Hematopoietic multipotent progenitor cell treated with erythropoietin and hydrocortisone succinate and interleukin-3 and kit ligand, for 15 days (in vitro differentiated cells): ENCODE results near the gene ETFB.
A peak's percentile ranks its signal among the peaks of the same experiment; 100 is the strongest.
"Not testable (repeated sequence)": the region's sequence is repeated elsewhere in the genome, so short reads cannot be mapped to it uniquely, and the experiment has no call there.

Experiments used
- DNase-seq: peaks from one replicate; pipeline ENCODE4 v3.0.0-alpha.2; 2015; ENCODE audit warnings: low spot score

ETFB gene

GRCh38 chr19:51365965-51366388 lies at the start of gene ETFB:
ETFB (minus strand) TSS chr19:51366388; CDS start chr19:51366326, 62 bp downstream.
- DNase-seq, result peak; percentile 34

- DNase-seq, result no peak
Measured at GRCh38 chr19:51415187-51415586, 49.0 kb upstream of the ETFB start.

GRCh38 chr19:51410950-51411748 lies 45.0 kb upstream of the ETFB start:
- no peak for DNase-seq

- peak; percentile 36 for DNase-seq
Measured at GRCh38 chr19:51407511-51408131, 41.4 kb upstream of the ETFB start.

GRCh38 chr19:51402117-51402516 lies 35.9 kb upstream of the ETFB start:
- DNase-seq, result no peak

- DNase-seq, result not testable (repeated sequence)
Measured at GRCh38 chr19:51399936-51400335, 33.7 kb upstream of the ETFB start.

GRCh38 chr19:51399231-51399630 lies 33.0 kb upstream of the ETFB start:
- no peak for DNase-seq

GRCh38 chr19:51398096-51398704 lies 32.0 kb upstream of the ETFB start:
- peak; percentile 58 for DNase-seq

GRCh38 chr19:51397453-51397852 lies 31.3 kb upstream of the ETFB start:
- not testable (repeated sequence) for DNase-seq

GRCh38 chr19:51396175-51396574 lies 30.0 kb upstream of the ETFB start:
- no peak for DNase-seq

GRCh38 chr19:51394050-51394836 lies 28.1 kb upstream of the ETFB start:
- peak; percentile 98 for DNase-seq

- DNase-seq, result no peak
Measured at GRCh38 chr19:51392701-51393100, 26.5 kb upstream of the ETFB start.

GRCh38 chr19:51391073-51391611 lies 25.0 kb upstream of the ETFB start:
- DNase-seq, result no peak

GRCh38 chr19:51389143-51389542 lies 23.0 kb upstream of the ETFB start:
- no peak for DNase-seq

- DNase-seq, result no peak
Measured at GRCh38 chr19:51387924-51388389, 21.8 kb upstream of the ETFB start, which contains the start of gene LIM2. LIM2 (minus strand) TSS chr19:51387974; CDS start chr19:51387443, 531 bp downstream.

- DNase-seq, result no peak
Measured at GRCh38 chr19:51386882-51387520, 20.8 kb upstream of the ETFB start.

GRCh38 chr19:51382004-51382403 lies 15.8 kb upstream of the ETFB start:
- no peak for DNase-seq

- no peak for DNase-seq
Measured at GRCh38 chr19:51380379-51380778, 14.2 kb upstream of the ETFB start.

GRCh38 chr19:51377422-51377821 lies 11.2 kb upstream of the ETFB start:
- DNase-seq, result no peak

- no peak for DNase-seq
Measured at GRCh38 chr19:51375504-51376221, 9.5 kb upstream of the ETFB start.
